ENCODE results near the gene BZW2. TPM values are rescaled to one million over a fixed set of nuclear protein-coding genes. Genes with fewer than 3 reads are reported as not detected.

BZW2 gene
- polyA plus RNA-seq, 1 donor (not counting 4 experiments of a cell fraction or from before 2014, with no cell fraction given): 65.7 TPM

DNA sequence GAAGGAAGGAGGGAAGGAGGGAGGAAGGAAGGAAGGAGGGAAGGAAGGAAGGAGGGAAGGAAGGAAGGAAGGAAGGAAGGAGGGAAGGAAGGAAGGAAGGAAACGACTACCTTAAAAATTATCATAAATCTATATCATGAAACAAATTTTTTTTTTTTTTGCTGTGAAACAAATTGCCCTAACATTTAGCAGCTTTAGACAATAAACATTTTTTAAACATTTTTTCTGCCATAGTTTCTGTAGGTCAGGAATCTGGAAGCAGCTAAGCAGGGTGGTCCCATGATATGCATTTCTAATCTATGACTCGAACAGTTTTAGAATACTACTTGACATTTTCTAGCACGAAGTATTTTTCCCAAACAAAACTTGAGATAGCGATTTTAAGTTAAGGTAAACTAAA is 64.7 kb downstream of the BZW2 start:
- H2AFZ ChIP-seq (ENCODE audit: control insufficient read depth, low read length): no peak overlapping the region
- FAIRE-seq (no peak), DNase-seq (ENCODE audit: low read depth, low spot score) (no peak)
- H3K27me3 ChIP-seq (ENCODE audit: control insufficient read depth, extremely low read depth, insufficient read depth, low read length): no peaks in the 10 kb centered on the region
- no peaks in the 10 kb centered on the region for H3K9me1 ChIP-seq (ENCODE audit: control insufficient read depth, extremely low read depth, insufficient read depth, low read length)
- H3K4me3 ChIP-seq (ENCODE audit: control insufficient read depth in 2 of 3, extremely low read depth in 1 of 3, insufficient read depth in 2 of 3, low read depth in 1 of 3, low read length in 3 of 3): no peak overlapping the region
- dilution Hi-C loops (cut with MboI; ENCODE audit: extremely low pct_ligation_motif_present, low sequenced_read_pairs): no loop called here
- no peaks in the 10 kb centered on the region for H3K79me2 ChIP-seq (ENCODE audit: control insufficient read depth, insufficient read depth, low read length)
- no peaks in the 10 kb centered on the region for H3K9me3 ChIP-seq (ENCODE audit: control insufficient read depth, low read depth, low read length)
- no peaks in the 10 kb centered on the region for H4K20me1 ChIP-seq (ENCODE audit: control insufficient read depth, extremely low read depth, insufficient read depth, low read length)
- H3K27ac ChIP-seq (ENCODE audit: control insufficient read depth, insufficient read depth, low read length): no peak overlapping the region
- no peak overlapping the region for H3K9ac ChIP-seq (ENCODE audit: control insufficient read depth, extremely low read depth, insufficient read depth, low read length)
- TF ChIP-seq EZH2 (IDR thresholded peaks at IDR 0.05; ENCODE audit: low read length): no peak
- TF ChIP-seq, protein P1, sequence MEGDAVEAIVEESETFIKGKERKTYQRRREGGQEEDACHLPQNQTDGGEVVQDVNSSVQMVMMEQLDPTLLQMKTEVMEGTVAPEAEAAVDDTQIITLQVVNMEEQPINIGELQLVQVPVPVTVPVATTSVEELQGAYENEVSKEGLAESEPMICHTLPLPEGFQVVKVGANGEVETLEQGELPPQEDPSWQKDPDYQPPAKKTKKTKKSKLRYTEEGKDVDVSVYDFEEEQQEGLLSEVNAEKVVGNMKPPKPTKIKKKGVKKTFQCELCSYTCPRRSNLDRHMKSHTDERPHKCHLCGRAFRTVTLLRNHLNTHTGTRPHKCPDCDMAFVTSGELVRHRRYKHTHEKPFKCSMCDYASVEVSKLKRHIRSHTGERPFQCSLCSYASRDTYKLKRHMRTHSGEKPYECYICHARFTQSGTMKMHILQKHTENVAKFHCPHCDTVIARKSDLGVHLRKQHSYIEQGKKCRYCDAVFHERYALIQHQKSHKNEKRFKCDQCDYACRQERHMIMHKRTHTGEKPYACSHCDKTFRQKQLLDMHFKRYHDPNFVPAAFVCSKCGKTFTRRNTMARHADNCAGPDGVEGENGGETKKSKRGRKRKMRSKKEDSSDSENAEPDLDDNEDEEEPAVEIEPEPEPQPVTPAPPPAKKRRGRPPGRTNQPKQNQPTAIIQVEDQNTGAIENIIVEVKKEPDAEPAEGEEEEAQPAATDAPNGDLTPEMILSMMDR (optimal IDR thresholded peaks at IDR 0.05 in 1 of 3, IDR thresholded peaks at IDR 0.05 in 1 of 3, conservative IDR thresholded peaks at IDR 0.05 in 1 of 3; ENCODE audit: extremely low read depth in 1 of 3, insufficient read depth in 2 of 3, low read length in 3 of 3): no peak
- H3K4me1 ChIP-seq (ENCODE audit: control insufficient read depth, extremely low read depth, insufficient read depth, low read length): no peaks in the 10 kb centered on the region
- H3K4me2 ChIP-seq (ENCODE audit: control insufficient read depth, extremely low read depth, insufficient read depth, low read depth, low read length): no peak overlapping the region
- H3K36me3 ChIP-seq (ENCODE audit: control insufficient read depth in 2 of 2, extremely low read depth in 1 of 2, insufficient read depth in 2 of 2, low read length in 2 of 2): peaks cover 0 to 6% of the 10 kb centered on the region in 2 experiments

DNA sequence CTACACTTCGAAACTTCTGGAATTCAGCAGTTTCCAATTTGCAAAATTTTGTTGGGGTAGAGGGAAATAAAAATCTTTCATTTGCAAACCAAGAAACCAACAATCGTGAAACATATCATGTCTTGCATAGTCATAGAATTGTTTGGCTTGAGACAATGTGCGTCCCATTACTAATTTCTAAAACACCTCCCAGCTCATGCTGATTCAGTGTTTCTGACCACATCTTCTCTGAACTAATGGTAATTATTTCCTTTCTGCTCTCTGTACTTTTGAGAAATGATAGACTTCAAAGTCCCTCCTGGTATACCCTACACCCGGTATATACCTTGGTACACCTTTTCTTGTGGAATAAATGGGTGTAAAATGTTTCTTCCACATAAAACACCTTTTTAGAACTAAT is 65.7 kb downstream of the BZW2 start:
- DNase-seq (ENCODE audit: low read depth, low spot score) (no peak), FAIRE-seq (no peak)
- no peaks in the 10 kb centered on the region for H3K9me1 ChIP-seq (ENCODE audit: control insufficient read depth, extremely low read depth, insufficient read depth, low read length)
- H3K4me3 ChIP-seq (ENCODE audit: control insufficient read depth in 2 of 3, extremely low read depth in 1 of 3, insufficient read depth in 2 of 3, low read depth in 1 of 3, low read length in 3 of 3): no peak overlapping the region
- H3K9me3 ChIP-seq (ENCODE audit: control insufficient read depth, low read depth, low read length): no peaks in the 10 kb centered on the region
- H3K36me3 ChIP-seq (ENCODE audit: control insufficient read depth in 2 of 2, extremely low read depth in 1 of 2, insufficient read depth in 2 of 2, low read length in 2 of 2): no peaks in the 10 kb centered on the region
- H3K27ac ChIP-seq (ENCODE audit: control insufficient read depth, insufficient read depth, low read length): no peak overlapping the region
- H2AFZ ChIP-seq (ENCODE audit: control insufficient read depth, low read length): no peak overlapping the region
- TF ChIP-seq EZH2 (IDR thresholded peaks at IDR 0.05; ENCODE audit: low read length): no peak
- TF ChIP-seq, protein P1 (optimal IDR thresholded peaks at IDR 0.05 in 1 of 3, IDR thresholded peaks at IDR 0.05 in 1 of 3, conservative IDR thresholded peaks at IDR 0.05 in 1 of 3; ENCODE audit: extremely low read depth in 1 of 3, insufficient read depth in 2 of 3, low read length in 3 of 3): no peak
- dilution Hi-C loops (cut with MboI; ENCODE audit: extremely low pct_ligation_motif_present, low sequenced_read_pairs): no loop called here
- H3K79me2 ChIP-seq (ENCODE audit: control insufficient read depth, insufficient read depth, low read length): no peaks in the 10 kb centered on the region
- no peaks in the 10 kb centered on the region for H3K27me3 ChIP-seq (ENCODE audit: control insufficient read depth, extremely low read depth, insufficient read depth, low read length)
- no peaks in the 10 kb centered on the region for H3K4me1 ChIP-seq (ENCODE audit: control insufficient read depth, extremely low read depth, insufficient read depth, low read length)
- no peak overlapping the region for H3K4me2 ChIP-seq (ENCODE audit: control insufficient read depth, extremely low read depth, insufficient read depth, low read depth, low read length)
- H3K9ac ChIP-seq (ENCODE audit: control insufficient read depth, extremely low read depth, insufficient read depth, low read length): no peak overlapping the region
- no peaks in the 10 kb centered on the region for H4K20me1 ChIP-seq (ENCODE audit: control insufficient read depth, extremely low read depth, insufficient read depth, low read length)
